Neutrophil (primary cell): ENCODE results near the gene OR4D1.

Experiments used
- H3K27ac ChIP-seq: fragments of 200-600 bp; sonication (generic); 2 replicates; pipeline ENCODE4 v1.5.1; 2016; ENCODE audit warnings: mild to moderate bottlenecking, moderate library complexity
- H3K27me3 ChIP-seq: fragments of 200-600 bp; sonication (generic); 2 replicates; pipeline ENCODE4 v1.6.0; 2016; ENCODE audit warnings: mild to moderate bottlenecking
- H3K36me3 ChIP-seq: fragments of 200-600 bp; sonication (generic); 2 replicates; pipeline ENCODE4 v1.5.1; 2017
- H3K4me1 ChIP-seq, 2 experiments: fragments of 200-600 bp in 1 of 2; sonication (generic) in 1 of 2; 1 replicate in 1 of 2; 2 replicates in 1 of 2; pipeline versions ENCODE4 v1.5.1 to v1.6.1; 2013 to 2016; ENCODE audit warnings: low read depth in 1 of 2, low read length in 1 of 2, mild to moderate bottlenecking in 1 of 2, moderate library complexity in 1 of 2; ENCODE audit not compliant: control insufficient read depth in 1 of 2, insufficient read depth in 1 of 2
- H3K4me3 ChIP-seq, 2 experiments: fragments of 200-600 bp in 1 of 2; sonication (generic) in 1 of 2; 1 replicate in 1 of 2; 2 replicates in 1 of 2; pipeline ENCODE4 v1.5.1; 2013 to 2016; ENCODE audit warnings: low read depth in 1 of 2, low read length in 1 of 2, mild to moderate bottlenecking in 1 of 2, moderate library complexity in 1 of 2
- H3K9me3 ChIP-seq: fragments of 200-600 bp; sonication (generic); 2 replicates; pipeline ENCODE4 v1.5.1; 2016
- CTCF ChIP-seq: fragments of 200-600 bp; sonication (generic); IDR thresholded peaks from 2 replicates; pipeline ENCODE4 v1.5.1; 2016; ENCODE audit warnings: antibody characterized with exemption

Gene OR4D1

GRCh38 chr17:58153671-58154070 is 5.5 kb downstream of the OR4D1 start:
- Histone ChIP-seq H3K27ac (no peak overlapping the region), H3K4me1 (peaks cover 7 to 21% of the 10 kb centered on the region in 2 experiments)

GRCh38 chr17:58156839-58157803 is 8.9 kb downstream of the OR4D1 start:
- H3K9me3 ChIP-seq = no peaks in the 10 kb centered on the region
- H3K27ac ChIP-seq = no peak overlapping the region
- no peak for TF ChIP-seq CTCF
- H3K4me3 ChIP-seq = peak overlapping the region in 1 of 2 experiments; percentile 50
- H3K4me1 ChIP-seq = peaks cover 7 to 21% of the 10 kb centered on the region in 2 experiments
- H3K36me3 ChIP-seq = no peaks in the 10 kb centered on the region
- H3K27me3 ChIP-seq = peaks cover 69% of the 10 kb centered on the region

More at GRCh38 chr17:58153671-58154070, 5.5 kb downstream of the OR4D1 start:
- Histone ChIP-seq H3K9me3 (no peaks in the 10 kb centered on the region), H3K27me3 (peaks cover 66% of the 10 kb centered on the region), H3K4me3 (no peak overlapping the region), H3K36me3 (no peaks in the 10 kb centered on the region)
- TF ChIP-seq CTCF = no peak

GRCh38 chr17:58158181-58158580 is 10.0 kb downstream of the OR4D1 start:
- Histone ChIP-seq H3K4me3 (no peak overlapping the region), H3K9me3 (no peaks in the 10 kb centered on the region), H3K27me3 (peaks cover 79% of the 10 kb centered on the region), H3K4me1 (peaks cover 7 to 14% of the 10 kb centered on the region in 2 experiments), H3K27ac (no peak overlapping the region), H3K36me3 (no peaks in the 10 kb centered on the region)
- TF ChIP-seq CTCF = no peak

DNA sequence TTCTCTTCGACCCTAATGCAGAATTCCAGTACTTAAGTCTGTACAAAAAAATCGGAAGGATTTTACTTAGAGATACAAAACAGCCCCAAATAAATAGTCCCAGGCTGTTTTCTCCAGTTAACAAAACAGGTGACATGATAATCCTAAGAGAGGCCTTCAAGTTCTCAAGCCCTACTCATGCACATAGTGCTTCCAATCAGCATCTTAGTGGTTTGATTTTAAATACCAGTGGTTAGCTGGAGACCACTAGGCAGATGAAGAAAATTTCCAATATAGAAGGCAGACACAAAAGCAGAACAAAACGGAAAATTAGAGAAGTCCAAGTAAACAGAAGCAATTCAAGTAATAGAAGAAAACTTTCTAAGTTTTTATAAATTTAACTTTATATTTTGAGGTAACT is 13.4 kb downstream of the OR4D1 start:
- no peak for TF ChIP-seq CTCF
- H3K4me1 ChIP-seq = peaks cover 7 to 10% of the 10 kb centered on the region in 2 experiments
- peaks cover 91% of the 10 kb centered on the region for H3K27me3 ChIP-seq
- H3K4me3 ChIP-seq = no peak overlapping the region
- no peak overlapping the region for H3K27ac ChIP-seq
- H3K9me3 ChIP-seq = no peaks in the 10 kb centered on the region
- H3K36me3 ChIP-seq = no peaks in the 10 kb centered on the region

- peaks cover 95% of the 10 kb centered on the region for H3K27me3 ChIP-seq
- no peak for TF ChIP-seq CTCF
Observed at GRCh38 chr17:58165981-58166380, 17.8 kb downstream of the OR4D1 start.

More at GRCh38 chr17:58165981-58166380, 17.8 kb downstream of the OR4D1 start:
- no peaks in the 10 kb centered on the region for H3K4me1 ChIP-seq
- no peaks in the 10 kb centered on the region for H3K36me3 ChIP-seq
- H3K4me3 ChIP-seq = no peak overlapping the region
- no peaks in the 10 kb centered on the region for H3K9me3 ChIP-seq
- no peak overlapping the region for H3K27ac ChIP-seq
